Measurements from ENCODE around the gene ACTRT2. TPM values are rescaled to one million over a fixed set of nuclear protein-coding genes. Genes with fewer than 3 reads are reported as not detected.

Gene ACTRT2
- total RNA-seq, 1 donor: not detected

- no peak for TF ChIP-seq CTCF (IDR thresholded peaks at IDR 0.05; ENCODE audit: insufficient read depth, low read length)
- H3K4me3 ChIP-seq (ENCODE audit: low read depth, low read length): no peak overlapping the region
- DNase-seq (ENCODE audit: low read depth): no peak
Measured at GRCh38 chr1:3011127-3011526, 10.1 kb upstream of the ACTRT2 start.

- peak; percentile 2 for DNase-seq (ENCODE audit: low read depth)
- TF ChIP-seq CTCF (IDR thresholded peaks at IDR 0.05; ENCODE audit: insufficient read depth, low read length): no peak
- H3K4me3 ChIP-seq (ENCODE audit: low read depth, low read length): no peak overlapping the region
Measured at GRCh38 chr1:3011631-3012455, 9.4 kb upstream of the ACTRT2 start.

- DNase-seq (ENCODE audit: low read depth): peak; percentile 2
- peak; percentile 55 for TF ChIP-seq CTCF (IDR thresholded peaks at IDR 0.05; ENCODE audit: insufficient read depth, low read length)
Measured at GRCh38 chr1:3012456-3013291, 8.6 kb upstream of the ACTRT2 start.

GRCh38 chr1:3013371-3014049 lies 7.8 kb upstream of the ACTRT2 start:
- no peak for TF ChIP-seq CTCF (IDR thresholded peaks at IDR 0.05; ENCODE audit: insufficient read depth, low read length)
- no peak overlapping the region for H3K4me3 ChIP-seq (ENCODE audit: low read depth, low read length)
- DNase-seq (ENCODE audit: low read depth): no peak

More at GRCh38 chr1:3012456-3013291, 8.6 kb upstream of the ACTRT2 start:
- H3K4me3 ChIP-seq (ENCODE audit: low read depth, low read length): no peak overlapping the region

- TF ChIP-seq CTCF (IDR thresholded peaks at IDR 0.05; ENCODE audit: insufficient read depth, low read length): no peak
- DNase-seq (ENCODE audit: low read depth): no peak
- no peak overlapping the region for H3K4me3 ChIP-seq (ENCODE audit: low read depth, low read length)
Measured at GRCh38 chr1:3014050-3014440, 7.2 kb upstream of the ACTRT2 start.

- TF ChIP-seq CTCF (IDR thresholded peaks at IDR 0.05; ENCODE audit: insufficient read depth, low read length): no peak
- no peak for DNase-seq (ENCODE audit: low read depth)
- no peak overlapping the region for H3K4me3 ChIP-seq (ENCODE audit: low read depth, low read length)
Measured at GRCh38 chr1:3014443-3015268, 6.6 kb upstream of the ACTRT2 start.

All from fibroblast of the aortic adventitia (primary cell).